NCI-H1417 (cell line): ENCODE data around the gene PPP1R2.

Source experiments
- DNase-seq, 3 experiments: peaks; one replicate each; lab custom pipeline; 2025; lab: John Stamatoyannopoulos, UW

Gene PPP1R2

GRCh38 chr3:195566797-195567196 is 23.7 kb upstream of the PPP1R2 start:
- DNase-seq: no peak

- DNase-seq: peak in 1 of 3 experiments; percentile 39
Measured at GRCh38 chr3:195565716-195566115, 22.6 kb upstream of the PPP1R2 start.

DNA sequence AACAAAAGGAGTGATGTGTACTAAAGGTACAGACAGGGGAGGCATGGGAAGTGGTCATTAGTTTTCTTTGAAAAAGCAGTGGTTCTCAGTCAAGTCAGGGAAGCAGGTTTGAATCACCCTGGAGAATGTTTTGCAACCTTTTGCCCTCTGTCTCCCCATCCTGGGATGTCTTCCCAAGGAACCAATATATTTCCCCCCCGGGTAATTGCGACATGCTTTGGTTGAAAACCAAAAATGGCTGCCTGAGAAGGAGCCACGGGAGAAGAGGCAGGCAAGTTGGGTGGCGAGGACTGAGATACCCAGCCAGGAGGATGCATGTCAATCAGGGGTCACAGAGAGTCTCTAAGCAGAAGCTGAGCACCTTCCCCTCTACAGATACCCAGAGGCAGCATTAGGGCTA is 20.2 kb upstream of the PPP1R2 start:
- DNase-seq: no peak

GRCh38 chr3:195559723-195560409 is 16.7 kb upstream of the PPP1R2 start:
- DNase-seq: peak in 2 of 3 experiments; percentile 71 to 84

- DNase-seq: peak; percentile 48 to 80 (median 74)
Measured at GRCh38 chr3:195558602-195559001, 15.5 kb upstream of the PPP1R2 start.

GRCh38 chr3:195557322-195557721 is 14.2 kb upstream of the PPP1R2 start:
- DNase-seq: peak in 1 of 3 experiments; percentile 14

GRCh38 chr3:195556390-195556789 is 13.3 kb upstream of the PPP1R2 start:
- peak in 1 of 3 experiments; percentile 30 for DNase-seq

DNA sequence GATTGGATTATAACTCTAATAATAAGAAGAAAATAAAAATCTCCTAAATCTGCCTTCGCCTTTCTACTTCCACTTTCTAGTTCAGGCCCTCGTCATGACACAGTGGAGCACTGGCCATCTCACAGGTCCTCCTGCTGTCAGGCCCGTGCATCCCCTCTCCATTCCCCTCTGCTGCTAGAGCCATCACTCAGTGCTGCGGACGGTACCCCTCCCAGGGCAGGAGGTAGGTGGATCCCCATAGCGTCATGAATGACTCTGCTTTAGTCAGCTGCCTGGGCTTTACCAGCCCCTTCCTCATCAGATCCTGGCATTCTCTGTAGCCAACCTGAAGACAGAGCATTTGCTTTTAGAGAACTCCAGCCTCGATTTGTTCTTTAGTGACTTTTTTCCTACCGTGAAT is 12.0 kb upstream of the PPP1R2 start:
- DNase-seq: no peak

GRCh38 chr3:195554458-195554857 is 11.3 kb upstream of the PPP1R2 start:
- no peak for DNase-seq

DNA sequence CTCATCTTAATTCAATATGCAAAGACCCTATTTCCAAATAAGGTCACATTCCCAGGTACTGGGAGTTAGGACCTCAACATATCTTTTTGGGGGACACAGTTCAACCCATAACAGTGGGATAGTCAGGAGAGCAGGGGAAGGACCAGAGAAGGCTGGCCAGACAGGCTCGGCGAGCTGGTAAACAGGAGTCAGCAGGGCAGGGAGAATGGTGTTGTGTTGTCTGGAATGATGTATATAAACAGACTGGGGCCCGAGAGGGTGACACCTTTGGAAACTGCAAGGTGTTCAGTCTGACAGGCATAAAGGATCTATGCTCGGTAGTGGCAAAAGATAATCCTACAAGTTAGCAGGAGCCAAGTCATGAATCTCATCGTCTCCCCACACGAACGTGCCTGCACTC is 10.1 kb upstream of the PPP1R2 start:
- DNase-seq: no peak

GRCh38 chr3:195551381-195551978 is 8.4 kb upstream of the PPP1R2 start:
- DNase-seq: no peak

- no peak for DNase-seq
Measured at GRCh38 chr3:195550723-195551122, 7.6 kb upstream of the PPP1R2 start.

- DNase-seq: no peak
Measured at GRCh38 chr3:195549931-195550519, 6.9 kb upstream of the PPP1R2 start.

- DNase-seq: peak in 1 of 3 experiments; percentile 24
Measured at GRCh38 chr3:195548987-195549386, 5.9 kb upstream of the PPP1R2 start.

GRCh38 chr3:195548501-195548900 is 5.4 kb upstream of the PPP1R2 start:
- no peak for DNase-seq

DNA sequence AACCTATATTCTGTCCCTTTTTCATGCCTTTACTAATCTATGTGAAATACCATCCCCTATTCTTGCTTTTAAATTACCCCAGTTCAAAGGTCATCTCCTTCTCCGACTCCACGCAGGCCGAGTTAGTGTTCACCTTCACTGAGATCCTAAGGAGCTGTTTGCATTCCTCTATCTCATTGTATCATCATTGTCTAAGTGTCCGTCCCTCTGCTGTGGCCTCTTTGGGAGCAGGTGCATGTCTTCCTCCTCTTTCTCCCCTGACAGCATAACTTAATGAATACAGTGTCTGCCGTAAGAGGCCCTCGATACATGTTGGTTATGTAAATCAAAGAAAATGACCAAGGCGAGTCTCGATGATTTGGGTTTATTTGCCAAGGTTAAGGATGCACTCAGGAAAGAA is 4.9 kb upstream of the PPP1R2 start:
- peak in 2 of 3 experiments; percentile 32 to 57 for DNase-seq

DNA sequence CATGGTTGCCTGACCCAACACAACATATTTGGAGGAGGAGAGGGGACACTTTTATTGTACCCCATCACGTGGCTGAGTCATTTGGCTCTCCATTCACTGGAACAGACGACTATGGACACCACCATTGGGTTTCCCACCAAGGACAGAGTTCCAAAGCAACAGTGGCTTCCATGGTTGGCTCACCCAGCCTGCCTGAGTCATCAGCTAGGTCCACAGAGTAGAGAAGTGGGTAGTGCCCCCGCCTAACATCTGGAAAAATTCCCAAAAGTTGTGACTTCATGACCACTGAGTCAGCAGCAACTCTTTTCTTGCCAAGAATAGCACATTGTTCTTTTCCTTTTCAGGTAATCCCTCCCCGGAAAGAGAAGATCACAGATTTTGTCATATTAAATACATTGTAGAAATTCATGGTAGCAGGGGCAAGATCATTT is 3.0 kb upstream of the PPP1R2 start:
- DNase-seq: no peak

- DNase-seq: no peak
Measured at GRCh38 chr3:195544634-195545033, 1.5 kb upstream of the PPP1R2 start.

DNA sequence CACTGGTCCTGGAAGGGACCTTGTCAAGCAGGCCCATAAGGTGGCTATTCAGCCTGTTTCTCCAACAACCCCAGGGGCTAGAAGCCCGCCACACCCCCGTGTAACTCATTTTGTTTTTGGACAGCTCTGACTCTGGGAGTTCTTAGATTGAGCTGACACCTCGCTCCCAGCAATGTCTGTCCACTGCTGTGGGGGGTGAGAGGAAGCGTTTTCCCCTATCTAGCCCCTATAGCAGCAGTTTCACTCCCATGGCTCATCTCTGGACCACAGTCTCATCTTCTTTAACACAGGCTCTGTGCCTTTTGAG is 1.1 kb upstream of the PPP1R2 start:
- no peak for DNase-seq

DNA sequence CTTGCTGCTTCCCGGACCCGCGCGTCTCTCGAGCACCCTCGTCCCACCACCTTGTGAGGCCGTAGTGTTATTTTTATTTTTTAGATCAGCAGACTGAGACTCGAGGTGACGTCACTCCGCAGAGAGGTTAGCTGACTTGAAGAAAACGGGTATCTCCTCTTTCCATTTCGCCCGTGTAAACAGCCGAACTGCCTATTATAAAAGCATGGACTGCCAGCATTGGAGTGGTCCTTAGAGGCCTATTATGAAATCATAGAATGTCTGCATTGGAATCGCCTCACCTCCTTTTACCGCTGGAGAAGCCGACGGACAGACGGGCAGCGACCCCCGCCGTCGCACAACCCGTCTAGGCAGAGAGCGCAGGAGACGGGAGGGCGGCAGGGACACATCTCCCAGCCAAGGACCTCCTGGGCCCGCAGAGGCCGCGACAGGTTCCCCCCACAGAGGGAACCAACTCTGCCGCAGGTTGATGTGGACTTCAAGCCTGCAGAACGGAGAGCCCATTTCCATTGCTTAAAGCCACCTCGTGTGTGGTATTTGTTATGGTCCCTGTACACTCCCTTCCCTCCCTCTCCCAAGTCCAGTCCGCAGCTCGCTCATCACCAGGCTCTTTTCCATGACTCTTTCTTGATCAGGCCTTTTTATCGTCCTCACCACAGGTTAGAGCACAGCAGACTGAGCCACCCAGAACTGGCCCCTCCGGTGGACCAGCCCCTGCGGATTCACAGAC is 540 bp upstream of the PPP1R2 start:
- peak in 1 of 3 experiments; percentile 89 for DNase-seq

DNA sequence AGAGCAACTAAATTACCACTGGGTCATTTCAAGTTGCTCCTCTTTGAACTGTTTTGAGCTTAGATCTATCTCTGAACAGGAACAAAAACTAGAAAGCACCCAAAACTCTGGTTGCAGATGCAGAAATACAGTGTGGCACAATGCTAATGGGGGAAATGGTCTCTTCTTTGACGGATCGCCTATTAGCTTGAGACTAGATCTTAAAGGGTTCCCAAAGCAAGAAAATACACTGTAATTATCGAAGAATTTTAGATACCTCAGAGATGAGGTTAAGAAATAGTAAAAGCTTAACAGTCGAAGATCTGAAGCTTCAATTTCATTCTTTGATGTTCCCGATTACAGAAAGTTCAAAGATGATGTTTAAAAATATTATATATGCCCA is 818 bp downstream of the PPP1R2 start:
- peak in 2 of 3 experiments; percentile 33 to 70 for DNase-seq

DNA sequence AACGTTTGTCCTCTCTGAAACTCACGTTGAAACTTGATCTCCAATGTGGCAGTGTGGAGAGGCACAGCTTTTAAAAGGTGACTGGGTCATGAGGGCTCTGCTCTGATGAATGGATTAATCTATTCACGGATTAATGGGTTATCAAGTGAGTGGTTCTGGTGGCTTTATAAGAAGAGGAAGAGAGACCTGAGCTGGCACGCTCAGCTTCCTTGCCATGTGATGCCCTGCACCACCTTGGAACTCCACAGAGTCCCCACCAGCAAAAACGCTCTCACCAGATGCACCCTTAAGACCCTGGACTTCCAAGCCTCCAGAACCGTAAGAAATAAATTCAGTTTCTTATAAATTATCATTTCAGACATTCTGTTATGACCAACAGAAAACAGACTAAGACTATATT is 2.6 kb downstream of the PPP1R2 start:
- DNase-seq: no peak

- DNase-seq: no peak
Measured at GRCh38 chr3:195540027-195540426, 3.1 kb downstream of the PPP1R2 start.
